Cardiac muscle cell (in vitro differentiated cells and primary cell): Measurements from ENCODE around the gene BTG2. TPM values are rescaled to one million over a fixed set of nuclear protein-coding genes. Genes with fewer than 3 reads are reported as not detected.

ENCODE experiments used
- DNase-seq, 2 donors: peaks; one replicate each; pipeline versions ENCODE4 v3.0.0 to v3.0.0-alpha.2; 2010 to 2017; ENCODE audit warnings: low read depth in 1 of 2, low spot score in 1 of 2
- H3K27ac ChIP-seq: fragments of 200-600 bp; sonication (generic); 2 replicates; pipeline ENCODE4 v1.5.1; 2016
- H3K27me3 ChIP-seq: fragments of 200-600 bp; sonication (generic); 2 replicates; pipeline ENCODE4 v1.6.0; 2016; ENCODE audit warnings: control low read depth
- H3K36me3 ChIP-seq: fragments of 200-600 bp; sonication (generic); 2 replicates; pipeline ENCODE4 v1.5.1; 2016; ENCODE audit warnings: control low read depth
- H3K4me1 ChIP-seq: fragments of 200-600 bp; sonication (generic); 2 replicates; pipeline ENCODE4 v1.8.1; 2017; ENCODE audit warnings: low read depth, mild to moderate bottlenecking, mixed run types
- H3K4me3 ChIP-seq: fragments of 200-600 bp; sonication (generic); 2 replicates; pipeline ENCODE4 v1.5.1; 2016; ENCODE audit warnings: mild to moderate bottlenecking
- H3K9me3 ChIP-seq: fragments of 200-600 bp; sonication (generic); 2 replicates; pipeline ENCODE4 v1.5.1; 2017; ENCODE audit warnings: low read depth, mild to moderate bottlenecking, control low read depth
- CTCF ChIP-seq: IDR thresholded peaks from 2 replicates; pipeline ENCODE4 v1.5.1; 2012; ENCODE audit warnings: low read depth, mild to moderate bottlenecking, low read length
- polyA plus RNA-seq: library from polyadenylated mRNA; unstranded; fragments of >200 nt; fragmentation: Nextera tagmentation; extraction: Ambion mirVana; gene quantifications from 2 replicates; pipeline ENCODE4 v1.2.1, GENCODE V29; 2016
- total RNA-seq: library from RNA; depleted of rRNA; stranded (reverse); fragments of >200 nt; gene quantifications from 2 replicates; pipeline ENCODE4 v1.2.3, GENCODE V29; 2016

BTG2 gene
- total and polyA plus RNA-seq, 2 experiments from 2014 or later = 45.6 to 66.0 TPM

- TF ChIP-seq CTCF = no peak
- H3K27ac ChIP-seq = no peak overlapping the region
- no peaks in the 10 kb centered on the region for H3K27me3 ChIP-seq
- no peaks in the 10 kb centered on the region for H3K36me3 ChIP-seq
- H3K4me1 ChIP-seq = peaks cover 15% of the 10 kb centered on the region
- DNase-seq = peak in 1 of 2 donors; percentile 86
- no peaks in the 10 kb centered on the region for H3K9me3 ChIP-seq
- no peak overlapping the region for H3K4me3 ChIP-seq
These were observed 17.3 kb downstream of the BTG2 start for GRCh38 chr1:203322500-203323179.

- H3K9me3 ChIP-seq = no peaks in the 10 kb centered on the region
- no peaks in the 10 kb centered on the region for H3K27me3 ChIP-seq
- H3K27ac ChIP-seq = no peak overlapping the region
- H3K4me1 ChIP-seq = peaks cover 19% of the 10 kb centered on the region
- no peak for DNase-seq
- H3K36me3 ChIP-seq = no peaks in the 10 kb centered on the region
- no peak overlapping the region for H3K4me3 ChIP-seq
- no peak for TF ChIP-seq CTCF
These were observed 18.3 kb downstream of the BTG2 start for GRCh38 chr1:203323587-203323986.

GRCh38 chr1:203324105-203325025 lies 19.0 kb downstream of the BTG2 start:
- Histone ChIP-seq H3K27me3 (no peaks in the 10 kb centered on the region), H3K27ac (no peak overlapping the region), H3K4me1 (peaks cover 24% of the 10 kb centered on the region), H3K9me3 (no peaks in the 10 kb centered on the region), H3K36me3 (no peaks in the 10 kb centered on the region), H3K4me3 (no peak overlapping the region)
- peak in 1 of 2 donors; percentile 48 for DNase-seq
- no peak for TF ChIP-seq CTCF

GRCh38 chr1:203325026-203325417 lies 19.7 kb downstream of the BTG2 start:
- no peak overlapping the region for H3K4me3 ChIP-seq

More at GRCh38 chr1:203325026-203325417, 19.7 kb downstream of the BTG2 start:
- no peak for DNase-seq
- TF ChIP-seq CTCF = no peak
- no peaks in the 10 kb centered on the region for H3K36me3 ChIP-seq
- no peak overlapping the region for H3K27ac ChIP-seq
- H3K4me1 ChIP-seq = peaks cover 24% of the 10 kb centered on the region
- no peaks in the 10 kb centered on the region for H3K9me3 ChIP-seq
- H3K27me3 ChIP-seq = no peaks in the 10 kb centered on the region
